NCI-H69 (cell line): ENCODE data around the gene HPS4.

Experiments used
- DNase-seq: peaks from one replicate; lab custom pipeline; 2025; lab: John Stamatoyannopoulos, UW

The HPS4 gene

GRCh38 chr22:26496456-26496855, 12.9 kb upstream of the HPS4 start:
- no peak for DNase-seq

- peak; percentile 11 for DNase-seq
Observed at GRCh38 chr22:26494506-26494905, 10.9 kb upstream of the HPS4 start.

GRCh38 chr22:26492220-26492619, 8.6 kb upstream of the HPS4 start:
- DNase-seq, result no peak

- DNase-seq, result no peak
Observed at GRCh38 chr22:26489447-26490036, 6.0 kb upstream of the HPS4 start.

- DNase-seq, result no peak
Observed at GRCh38 chr22:26487996-26488395, 4.4 kb upstream of the HPS4 start.

- no peak for DNase-seq
Observed at GRCh38 chr22:26486394-26486793, 2.8 kb upstream of the HPS4 start.

- no peak for DNase-seq
Observed at GRCh38 chr22:26485806-26486390, 2.3 kb upstream of the HPS4 start.

- DNase-seq, result no peak
Observed at GRCh38 chr22:26485013-26485412, 1.4 kb upstream of the HPS4 start.

- DNase-seq, result no peak
Observed at GRCh38 chr22:26484360-26484706, 750 bp upstream of the HPS4 start.

GRCh38 chr22:26483043-26483438, 542 bp downstream of the HPS4 start:
- DNase-seq, result no peak

- peak; percentile 30 for DNase-seq
Observed at GRCh38 chr22:26482161-26482560, 1.4 kb downstream of the HPS4 start.

GRCh38 chr22:26481694-26482093, 1.9 kb downstream of the HPS4 start:
- no peak for DNase-seq

- DNase-seq, result no peak
Observed at GRCh38 chr22:26481112-26481693, 2.4 kb downstream of the HPS4 start.

- DNase-seq, result peak; percentile 25
Observed at GRCh38 chr22:26480611-26480932, 3.0 kb downstream of the HPS4 start.

GRCh38 chr22:26479792-26480610, 3.6 kb downstream of the HPS4 start:
- peak; percentile 81 for DNase-seq

GRCh38 chr22:26479043-26479791, 4.4 kb downstream of the HPS4 start:
- DNase-seq, result peak; percentile 94

- DNase-seq, result peak; percentile 41
Observed at GRCh38 chr22:26477341-26477731, 6.2 kb downstream of the HPS4 start.

- DNase-seq, result no peak
Observed at GRCh38 chr22:26476705-26477340, 6.8 kb downstream of the HPS4 start.

GRCh38 chr22:26474682-26475081, 8.9 kb downstream of the HPS4 start:
- DNase-seq, result peak; percentile 35

- DNase-seq, result peak; percentile 22
Observed at GRCh38 chr22:26471522-26471921, 12.1 kb downstream of the HPS4 start.

- DNase-seq, result no peak
Observed at GRCh38 chr22:26470807-26471206, 12.8 kb downstream of the HPS4 start.

GRCh38 chr22:26466196-26466595, 17.4 kb downstream of the HPS4 start:
- DNase-seq, result peak; percentile 81
